Measurements from ENCODE around the gene BBX.

The BBX gene

GRCh38 chr3:107790612-107791011 is 267.9 kb downstream of the BBX start:
- in situ Hi-C loops (cut with MboI; ENCODE audit: low sequenced_read_pairs), result no loop called here

DNA sequence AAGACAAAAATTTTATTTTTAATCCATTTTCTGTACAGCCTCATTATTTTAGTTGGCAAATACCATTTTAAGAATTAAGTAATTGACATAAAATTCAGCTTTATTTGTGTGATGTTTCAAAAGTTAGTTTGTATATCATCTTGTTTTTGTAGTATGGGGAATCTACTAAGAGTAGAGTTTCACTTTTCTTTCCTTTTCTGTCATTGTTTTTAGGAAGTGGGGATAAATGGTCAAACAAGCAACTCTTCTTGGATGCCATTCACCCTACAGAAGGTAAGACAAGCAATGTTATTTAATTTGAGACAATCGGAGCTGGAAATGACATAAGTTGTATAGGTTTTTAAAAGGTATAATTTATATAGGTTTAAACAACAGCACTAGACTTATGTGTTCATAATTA is 268.3 kb downstream of the BBX start:
- in situ Hi-C loops (cut with MboI; ENCODE audit: low sequenced_read_pairs), result no loop called here

DNA sequence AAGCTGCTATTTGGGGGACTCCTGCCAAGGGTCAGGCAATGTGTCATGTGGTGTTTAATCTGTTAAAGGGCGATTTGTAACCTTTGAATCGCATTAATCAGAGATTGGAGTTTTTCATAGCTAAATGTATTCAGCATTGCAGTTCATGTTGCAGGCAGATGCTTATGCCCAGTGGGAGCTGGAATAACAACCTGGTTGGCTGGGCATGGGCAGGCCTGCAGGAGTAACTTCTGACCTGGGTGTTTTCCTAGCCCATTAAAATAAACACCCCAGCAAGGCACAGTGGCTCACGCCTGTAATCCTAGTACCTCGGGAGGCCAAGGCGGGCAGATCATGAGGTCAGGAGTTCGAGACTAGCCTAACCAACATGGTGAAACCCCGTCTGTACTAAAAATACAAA is 268.7 kb downstream of the BBX start:
- in situ Hi-C loops (cut with MboI; ENCODE audit: low sequenced_read_pairs), result no loop called here

DNA sequence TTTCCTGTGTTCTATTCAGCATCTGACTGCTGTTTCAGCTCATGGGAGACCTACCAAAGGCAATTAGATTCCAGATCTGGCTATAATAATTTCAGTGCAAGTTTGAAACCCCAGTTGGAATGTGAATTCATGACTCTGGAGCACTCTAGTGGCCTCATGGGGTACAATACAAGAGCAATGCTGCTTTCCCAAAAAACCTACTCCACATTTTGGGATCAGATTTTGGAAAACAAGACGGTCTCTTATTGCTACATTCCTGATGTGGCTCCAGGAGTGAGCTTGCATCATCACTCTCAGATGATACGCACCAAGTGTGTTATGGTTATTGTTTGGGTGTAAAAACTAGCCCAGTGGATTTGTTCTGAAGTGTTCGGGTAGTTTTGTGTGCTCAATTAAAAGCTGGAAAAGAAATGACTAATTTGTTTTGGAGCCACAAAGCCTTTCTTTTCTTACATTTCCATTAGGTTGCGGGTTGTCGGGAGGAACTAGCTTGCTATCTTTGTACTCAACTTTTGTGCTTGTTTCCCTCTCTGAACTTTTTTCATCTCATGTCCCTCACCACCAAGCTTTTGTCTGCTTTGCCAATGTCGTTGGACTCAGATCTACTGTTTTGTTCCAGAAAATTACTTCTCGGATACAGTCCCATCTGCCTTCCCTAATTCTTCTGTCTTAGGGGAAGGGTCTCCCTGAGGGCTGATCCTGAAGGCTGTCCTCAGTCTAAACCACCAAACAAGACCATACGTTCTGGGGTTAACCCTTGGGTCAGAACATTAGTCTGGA is 272.1 kb downstream of the BBX start:
- in situ Hi-C loops (cut with MboI; ENCODE audit: low sequenced_read_pairs), result no loop called here

DNA sequence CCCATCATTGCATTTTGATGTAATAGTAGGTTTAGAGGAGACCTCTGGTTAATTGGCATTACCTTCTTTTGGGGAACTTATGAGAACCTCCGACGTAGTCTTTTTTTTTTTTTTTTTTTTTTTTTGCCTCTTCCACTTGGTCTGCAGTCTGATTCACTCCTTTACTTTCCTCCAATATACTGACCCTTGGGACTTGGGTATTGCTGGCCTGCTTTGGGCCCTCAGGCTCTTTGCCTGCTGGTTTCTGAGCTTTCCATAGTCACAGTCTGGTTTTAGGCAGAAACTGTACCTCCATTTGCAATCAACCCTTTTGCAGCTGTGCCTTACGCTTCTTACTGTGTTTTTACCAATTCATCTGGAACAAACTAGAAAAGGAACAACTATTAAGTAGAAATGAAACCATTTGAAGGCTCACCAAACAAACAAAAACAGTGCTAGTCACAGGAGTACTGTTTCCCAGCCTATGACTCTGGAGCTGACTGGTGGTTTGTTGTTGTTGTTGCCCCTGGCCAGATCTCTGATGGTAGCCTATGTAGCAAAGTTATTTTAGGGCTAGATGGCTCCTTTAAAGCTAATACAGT is 272.8 kb downstream of the BBX start:
- in situ Hi-C loops (cut with MboI; ENCODE audit: low sequenced_read_pairs), result no loop called here

DNA sequence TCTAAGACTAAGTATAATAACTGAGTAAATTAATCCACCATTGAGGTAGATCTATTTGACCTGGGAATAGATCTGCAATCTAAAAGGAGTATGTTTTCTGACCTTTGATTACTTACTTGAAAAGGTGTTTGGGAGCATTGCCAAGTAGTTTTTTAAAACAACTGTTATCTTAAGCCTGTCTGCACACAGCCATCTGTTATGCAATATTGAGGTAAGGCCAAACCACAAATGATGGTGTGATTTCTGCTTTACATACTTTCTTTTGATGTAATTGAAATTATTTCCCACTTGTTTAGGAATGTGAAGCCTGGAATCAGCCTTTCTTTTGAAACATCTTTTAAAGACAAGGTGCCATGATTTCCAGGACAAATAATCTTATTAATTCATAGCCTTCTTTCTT is 274.0 kb downstream of the BBX start:
- in situ Hi-C loops (cut with MboI; ENCODE audit: low sequenced_read_pairs), result no loop called here

DNA sequence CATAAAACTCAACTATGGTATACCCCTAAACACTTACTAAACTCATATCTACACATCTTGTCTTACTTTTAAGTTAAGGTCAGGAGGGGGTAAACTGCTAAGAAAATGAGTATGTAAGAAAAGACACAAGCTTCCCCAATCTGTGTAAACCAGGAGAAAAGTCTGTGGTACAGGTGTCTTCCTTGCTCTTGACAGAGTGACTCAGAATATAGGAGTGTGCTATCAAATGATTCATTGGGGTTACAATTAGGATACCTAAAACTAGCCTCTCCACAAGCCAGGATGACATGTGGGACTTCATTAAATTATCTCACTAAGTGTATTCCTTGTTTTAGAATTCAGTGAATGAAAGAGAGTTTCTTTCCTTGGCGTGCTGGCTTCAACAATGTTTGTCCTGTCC is 274.8 kb downstream of the BBX start:
- in situ Hi-C loops (cut with MboI; ENCODE audit: low sequenced_read_pairs), result no loop called here

DNA sequence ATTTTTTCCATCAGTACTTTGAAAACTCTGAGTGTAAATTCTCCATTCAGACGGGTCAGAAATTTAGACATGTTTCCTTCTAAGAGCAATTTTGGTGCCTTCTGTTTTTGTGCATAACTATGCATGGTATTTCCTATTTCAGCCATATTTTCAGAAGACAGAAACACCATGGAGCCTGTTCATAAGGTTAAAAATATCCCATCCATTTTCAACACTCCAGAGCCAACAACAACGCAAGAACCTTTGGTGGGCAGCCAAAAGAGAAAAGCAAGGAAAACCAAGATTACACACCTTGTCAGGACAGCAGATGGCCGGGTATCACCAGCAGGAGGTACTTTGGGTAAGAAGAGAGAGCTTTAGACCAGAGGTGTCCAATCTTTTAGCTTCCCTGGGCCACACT is 275.6 kb downstream of the BBX start:
- in situ Hi-C loops (cut with MboI; ENCODE audit: low sequenced_read_pairs), result no loop called here

- in situ Hi-C loops (cut with MboI; ENCODE audit: low sequenced_read_pairs), result no loop called here
Observed at GRCh38 chr3:107800710-107801109, 277.9 kb downstream of the BBX start.

DNA sequence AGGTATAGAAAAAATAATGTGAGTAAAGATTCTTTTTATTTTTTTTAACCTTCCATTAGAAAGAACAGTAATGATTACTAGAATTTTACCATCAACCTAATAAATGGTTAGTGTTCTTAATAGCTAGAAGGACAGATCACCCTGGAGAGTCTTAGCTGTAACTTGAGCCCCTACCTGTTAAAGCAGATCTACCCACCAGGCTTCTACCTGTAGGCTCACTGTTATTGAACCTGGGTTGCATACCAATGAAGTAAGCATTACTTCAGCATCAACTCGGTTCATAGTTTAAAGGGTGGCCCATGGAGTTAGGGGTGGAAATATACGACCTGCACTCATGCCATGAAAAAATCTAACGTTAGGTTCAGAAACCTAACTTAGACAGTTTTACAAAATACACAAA is 280.4 kb downstream of the BBX start:
- in situ Hi-C loops (cut with MboI; ENCODE audit: low sequenced_read_pairs), result no loop called here

DNA sequence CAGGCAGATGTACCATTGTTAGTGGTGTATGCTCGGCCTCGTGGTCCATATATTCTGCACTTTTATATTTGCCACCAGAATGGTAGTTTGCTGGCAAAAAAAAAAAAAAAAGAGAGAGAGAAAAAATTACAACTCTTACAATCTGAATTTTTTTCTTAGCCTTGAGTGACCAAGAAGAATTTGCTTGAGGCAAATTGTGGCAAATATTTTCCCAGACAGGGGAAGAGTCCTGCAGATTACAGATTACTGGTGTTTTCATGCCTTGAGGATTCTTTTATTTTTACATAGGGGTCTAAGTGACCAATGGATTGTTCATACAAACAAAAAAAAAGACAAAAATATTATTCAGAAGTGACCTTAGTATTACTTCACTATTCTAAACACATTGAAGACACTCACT is 283.3 kb downstream of the BBX start:
- in situ Hi-C loops (cut with MboI; ENCODE audit: low sequenced_read_pairs), result no loop called here

DNA sequence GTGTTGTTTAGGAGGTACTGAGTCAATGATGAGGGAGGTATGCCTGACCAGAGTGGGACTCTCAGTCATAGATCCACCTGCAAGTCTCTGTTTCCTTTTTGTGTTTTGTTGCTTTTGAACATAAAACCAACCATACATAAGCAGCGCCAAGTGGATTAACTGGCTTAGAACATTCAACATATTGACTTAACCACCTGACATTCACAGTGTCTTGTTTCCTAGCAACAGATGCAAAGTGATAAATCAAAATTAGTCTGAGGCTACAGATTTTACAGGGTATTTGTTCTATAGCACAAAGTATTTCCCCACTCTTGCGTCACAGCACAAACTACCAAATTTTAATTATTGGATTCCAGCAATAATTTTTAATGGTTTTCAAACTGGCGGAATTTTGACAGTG is 283.8 kb downstream of the BBX start:
- in situ Hi-C loops (cut with MboI; ENCODE audit: low sequenced_read_pairs), result no loop called here

GRCh38 chr3:107810171-107811071 is 287.7 kb downstream of the BBX start:
- in situ Hi-C loops (cut with MboI; ENCODE audit: low sequenced_read_pairs), result no loop called here

DNA sequence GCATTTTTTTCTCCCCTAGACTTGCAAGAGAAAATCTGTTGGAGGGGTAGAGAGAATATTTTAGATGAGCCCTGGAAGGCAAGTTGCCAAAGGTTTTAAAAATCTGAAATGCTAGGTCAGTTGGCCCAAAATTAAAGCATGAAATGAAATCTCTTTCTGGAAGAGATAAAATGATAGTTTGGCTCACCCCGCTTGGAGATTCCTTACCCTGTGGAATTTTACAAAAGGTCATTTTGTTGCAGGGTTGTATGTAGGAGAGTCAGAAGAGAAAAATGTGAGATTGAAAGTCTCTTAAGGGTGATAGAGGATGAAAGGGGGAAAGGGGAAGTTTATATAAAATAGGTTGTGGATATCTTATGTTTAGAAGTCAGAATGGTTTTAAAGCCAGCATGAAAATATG is 290.3 kb downstream of the BBX start:
- in situ Hi-C loops (cut with MboI; ENCODE audit: low sequenced_read_pairs), result no loop called here

- in situ Hi-C loops (cut with MboI; ENCODE audit: low sequenced_read_pairs), result no loop called here
Observed at GRCh38 chr3:107816107-107816506, 293.3 kb downstream of the BBX start.

GRCh38 chr3:107817076-107817475 is 294.3 kb downstream of the BBX start:
- in situ Hi-C loops (cut with MboI; ENCODE audit: low sequenced_read_pairs), result no loop called here

DNA sequence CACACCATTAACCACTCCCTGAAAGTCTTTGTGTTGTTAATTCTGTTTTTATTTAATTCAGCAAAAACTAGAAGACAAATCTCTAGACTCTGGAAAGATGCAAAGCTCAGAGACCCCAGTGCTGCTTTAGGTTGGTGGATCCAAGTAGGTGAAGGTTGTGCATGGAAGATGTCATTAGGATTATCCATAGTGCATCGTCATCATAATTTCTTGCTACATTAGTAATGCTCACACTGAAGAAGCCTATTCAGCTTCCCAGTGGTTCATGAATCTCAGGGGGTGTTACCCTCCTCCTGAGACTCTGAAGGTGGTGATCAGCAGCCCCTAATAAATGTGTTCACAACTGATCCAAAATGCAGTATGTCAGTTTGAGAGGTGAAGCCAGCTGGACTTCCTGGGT is 295.3 kb downstream of the BBX start:
- in situ Hi-C loops (cut with MboI; ENCODE audit: low sequenced_read_pairs), result no loop called here

GRCh38 chr3:107819656-107820055 is 296.9 kb downstream of the BBX start:
- in situ Hi-C loops (cut with MboI; ENCODE audit: low sequenced_read_pairs), result no loop called here

DNA sequence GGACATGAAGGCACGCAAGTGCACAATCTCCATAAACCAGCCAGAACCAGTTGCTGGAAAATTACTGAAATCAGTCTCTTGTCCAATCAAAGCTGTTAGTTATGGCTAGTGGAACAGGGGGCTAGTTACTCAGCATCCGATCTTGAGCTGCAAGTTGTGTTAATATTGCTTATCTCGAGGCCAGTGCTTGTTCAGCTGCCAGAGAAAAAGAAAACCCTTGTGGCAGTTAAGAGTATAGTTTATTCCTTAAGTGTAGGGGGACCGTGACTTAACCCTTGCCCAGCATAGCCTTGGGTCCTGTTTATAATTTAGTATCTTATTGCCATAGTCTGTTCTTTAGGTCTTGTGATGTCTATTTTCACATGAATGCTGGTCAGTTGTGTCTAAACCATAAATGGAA is 299.5 kb downstream of the BBX start:
- in situ Hi-C loops (cut with MboI; ENCODE audit: low sequenced_read_pairs), result no loop called here

- in situ Hi-C loops (cut with MboI; ENCODE audit: low sequenced_read_pairs), result no loop called here
Observed at GRCh38 chr3:107824822-107825371, 302.1 kb downstream of the BBX start.

GRCh38 chr3:107825556-107825955 is 302.8 kb downstream of the BBX start:
- in situ Hi-C loops (cut with MboI; ENCODE audit: low sequenced_read_pairs), result no loop called here

- in situ Hi-C loops (cut with MboI; ENCODE audit: low sequenced_read_pairs), result no loop called here
Observed at GRCh38 chr3:107826727-107827126, 304.0 kb downstream of the BBX start.

Data from HL-60/S4 treated with phorbol 12-myristate 13-acetate at 8.2 ng/mL for 4 days and 3 days (cell line).